DLD1 (cell line): ENCODE results near the gene ZNF219.

ENCODE experiments used
- in situ Hi-C: cut with HindIII; loops from 2 replicates; pipeline ENCODE4 v1.10.0; 2017; ENCODE audit warnings: low sequenced_read_pairs

Gene ZNF219

DNA sequence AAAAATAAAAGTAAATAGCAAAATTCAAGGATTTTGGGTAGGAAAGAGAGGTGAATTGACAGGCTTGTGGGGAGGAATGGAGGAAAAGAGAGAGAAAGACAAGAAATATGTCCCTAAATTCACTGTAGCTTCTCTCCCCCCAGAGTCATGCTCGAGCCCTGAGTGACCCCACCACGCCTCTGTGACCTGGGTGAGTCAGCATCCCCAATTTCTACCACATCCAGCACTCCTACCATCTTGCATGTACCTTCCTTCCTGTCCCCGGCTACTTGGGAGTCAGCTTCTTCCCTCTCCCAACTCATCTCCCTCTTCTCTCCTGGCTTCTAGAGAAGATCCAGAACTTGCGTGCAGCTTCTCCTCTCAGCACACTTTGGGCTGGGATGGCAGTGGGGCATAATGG lies 9.8 kb downstream of the ZNF219 start:
- in situ Hi-C loops: no loop called here

DNA sequence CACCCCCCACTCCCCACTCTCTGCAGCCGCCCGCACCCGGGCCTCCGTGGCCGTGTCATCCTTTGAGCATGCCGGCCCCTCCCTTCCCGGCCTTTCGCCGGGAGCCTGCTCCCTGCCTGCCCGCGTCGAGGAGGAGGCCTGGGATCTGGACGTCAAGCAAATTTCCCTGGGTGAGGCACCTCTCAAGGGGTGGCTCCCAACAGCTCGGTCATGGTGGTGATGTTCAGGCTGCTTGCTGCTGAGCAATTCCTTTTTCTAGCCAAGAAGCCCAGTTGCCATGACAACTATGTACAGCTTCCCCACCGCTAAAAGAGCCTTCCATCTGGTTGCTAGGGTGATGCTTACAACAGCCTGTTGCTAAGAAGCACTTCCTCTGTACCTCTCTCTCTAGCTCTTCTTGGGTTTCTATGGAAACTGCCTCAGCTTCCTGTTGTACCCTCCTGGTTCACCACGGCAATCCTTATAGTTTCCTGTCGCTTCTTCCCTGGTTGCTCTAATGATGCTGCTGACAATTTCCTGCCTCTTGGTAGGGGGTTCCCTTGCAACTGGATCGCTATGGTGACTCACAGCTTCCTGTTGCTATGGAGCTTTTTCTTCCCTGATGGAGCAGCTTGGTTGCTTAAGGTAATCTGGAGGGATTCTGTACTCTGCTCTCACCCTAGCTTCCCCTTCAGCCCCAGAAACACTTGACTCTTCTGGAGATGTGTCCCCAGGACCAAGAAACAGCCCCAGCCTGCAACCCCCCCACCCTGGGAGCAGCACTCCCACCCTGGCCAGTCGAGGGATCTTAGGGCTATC lies 11.0 kb downstream of the ZNF219 start:
- in situ Hi-C loops: no loop called here

DNA sequence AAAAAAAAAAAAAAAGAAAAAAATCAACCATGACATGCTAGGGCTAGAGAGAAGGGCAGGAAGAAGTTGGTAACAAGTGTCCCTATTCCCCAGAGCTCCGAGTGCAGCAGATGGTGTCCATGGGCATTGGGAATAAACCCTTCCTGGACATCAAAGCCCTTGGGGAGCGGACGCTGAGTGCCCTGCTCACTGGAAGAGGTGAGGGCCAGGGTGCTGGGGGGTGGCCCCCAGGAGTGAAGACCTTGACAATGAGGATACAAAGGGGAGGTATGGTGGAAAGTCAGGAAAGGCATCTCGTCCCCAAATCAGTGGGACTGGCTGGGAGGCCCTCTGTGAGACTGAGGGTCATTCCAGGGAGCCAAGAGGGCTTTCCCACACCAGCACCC lies 11.6 kb downstream of the ZNF219 start:
- in situ Hi-C loops: no loop called here

DNA sequence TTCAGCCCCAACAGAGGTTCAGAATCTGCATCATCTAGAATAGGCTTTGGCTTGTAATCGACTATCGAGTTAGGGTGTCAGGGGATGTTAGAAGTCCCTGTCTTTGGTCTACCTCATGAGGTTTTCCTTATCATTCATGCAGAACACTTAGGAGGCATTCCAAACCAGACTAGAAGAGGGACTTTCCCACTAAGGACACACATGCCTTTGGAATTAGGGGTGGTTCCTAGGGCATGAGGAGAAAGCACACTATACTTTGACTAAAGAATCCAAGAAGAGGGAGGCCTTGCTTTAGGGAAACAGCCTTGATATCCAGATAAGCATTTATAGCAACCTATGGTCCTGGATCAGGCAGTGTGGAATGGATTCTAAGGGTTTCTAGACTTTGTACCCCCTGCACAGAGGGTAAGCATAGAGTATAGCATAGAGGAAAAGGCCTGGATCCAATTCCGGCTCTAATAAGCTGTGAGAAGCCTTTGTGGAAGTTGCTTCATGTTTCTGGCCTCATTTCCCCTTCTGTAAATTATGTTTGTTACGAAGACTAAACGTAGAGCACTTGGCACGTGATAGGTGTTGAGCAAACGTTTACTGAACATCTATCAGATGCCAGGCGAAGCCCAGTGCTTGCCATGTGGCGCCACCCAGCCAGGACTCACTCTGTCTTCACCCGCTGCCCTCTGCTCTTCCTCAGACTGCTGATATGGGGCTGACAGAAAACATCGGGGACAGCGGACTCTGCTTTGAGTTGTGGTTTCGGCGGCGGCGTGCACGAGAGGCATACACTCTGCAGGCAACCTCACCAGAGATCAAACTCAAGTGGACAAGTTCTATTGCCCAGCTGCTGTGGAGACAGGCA lies 13.2 kb downstream of the ZNF219 start:
- in situ Hi-C loops: no loop called here

DNA sequence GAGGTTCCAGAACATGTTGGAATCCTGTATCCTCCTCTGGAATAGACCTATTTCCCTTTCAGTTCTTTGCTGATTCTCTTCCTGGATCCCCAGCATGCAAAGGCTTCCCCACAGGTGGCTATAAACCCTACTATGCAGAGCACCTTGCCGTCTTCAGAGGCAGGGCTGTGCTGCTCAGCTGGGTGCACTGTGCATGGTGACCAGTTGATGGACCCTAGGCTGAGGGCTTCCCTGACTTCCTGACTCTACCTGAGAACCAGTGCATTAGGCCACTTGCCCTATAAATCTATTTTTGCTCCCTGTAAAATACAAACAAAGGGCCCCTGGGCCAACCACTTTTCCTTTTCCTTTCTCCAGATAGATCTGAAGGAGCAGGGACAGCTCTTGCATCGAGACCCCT lies 14.1 kb downstream of the ZNF219 start:
- in situ Hi-C loops: no loop called here

DNA sequence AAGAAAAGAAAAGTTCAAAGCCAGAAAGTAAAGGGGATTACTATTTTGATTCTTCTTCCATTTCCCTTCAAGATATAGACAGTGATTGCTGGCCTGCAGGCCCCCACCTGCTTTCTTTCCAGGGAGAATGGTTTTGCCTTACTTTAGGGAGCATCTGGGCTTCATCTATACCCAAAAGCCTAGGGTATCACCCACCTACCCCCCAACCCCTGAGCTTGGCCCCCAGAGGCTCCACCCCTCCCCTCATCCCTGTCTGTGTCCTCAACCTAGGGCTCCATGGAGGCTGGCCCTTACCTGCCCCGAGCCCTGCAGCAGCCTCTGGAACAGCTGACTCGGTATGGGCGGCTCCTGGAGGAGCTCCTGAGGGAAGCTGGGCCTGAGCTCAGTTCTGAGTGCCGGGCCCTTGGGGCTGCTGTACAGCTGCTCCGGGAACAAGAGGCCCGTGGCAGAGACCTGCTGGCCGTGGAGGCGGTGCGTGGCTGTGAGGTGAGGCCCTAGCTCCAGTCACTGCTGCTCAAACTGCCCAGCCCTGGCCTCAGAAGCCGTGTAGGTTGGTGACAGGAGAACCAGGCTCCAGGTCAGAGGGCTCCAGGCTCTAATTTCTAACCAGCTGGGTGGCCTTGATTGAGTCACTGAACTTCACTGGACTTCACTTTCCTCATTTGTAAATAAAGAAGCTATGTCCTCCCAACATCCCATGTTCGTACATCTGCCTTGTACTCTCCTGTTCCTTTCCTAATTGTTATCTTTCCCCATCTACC lies 14.7 kb downstream of the ZNF219 start:
- in situ Hi-C loops: no loop called here

DNA sequence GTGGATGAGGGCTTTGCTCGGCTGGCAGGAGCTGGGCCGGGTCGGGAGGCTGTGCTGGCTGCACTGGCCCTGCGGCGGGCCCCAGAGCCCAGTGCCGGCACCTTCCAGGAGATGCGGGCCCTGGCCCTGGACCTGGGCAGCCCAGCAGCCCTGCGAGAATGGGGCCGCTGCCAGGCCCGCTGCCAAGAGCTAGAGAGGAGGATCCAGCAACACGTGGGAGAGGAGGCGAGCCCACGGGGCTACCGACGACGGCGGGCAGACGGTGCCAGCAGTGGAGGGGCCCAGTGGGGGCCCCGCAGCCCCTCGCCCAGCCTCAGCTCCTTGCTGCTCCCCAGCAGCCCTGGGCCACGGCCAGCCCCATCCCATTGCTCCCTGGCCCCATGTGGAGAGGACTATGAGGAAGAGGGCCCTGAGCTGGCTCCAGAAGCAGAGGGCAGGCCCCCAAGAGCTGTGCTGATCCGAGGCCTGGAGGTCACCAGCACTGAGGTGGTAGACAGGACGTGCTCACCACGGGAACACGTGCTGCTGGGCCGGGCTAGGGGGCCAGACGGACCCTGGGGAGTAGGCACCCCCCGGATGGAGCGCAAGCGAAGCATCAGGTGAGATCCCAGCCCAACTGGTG lies 16.8 kb downstream of the ZNF219 start:
- in situ Hi-C loops: no loop called here

DNA sequence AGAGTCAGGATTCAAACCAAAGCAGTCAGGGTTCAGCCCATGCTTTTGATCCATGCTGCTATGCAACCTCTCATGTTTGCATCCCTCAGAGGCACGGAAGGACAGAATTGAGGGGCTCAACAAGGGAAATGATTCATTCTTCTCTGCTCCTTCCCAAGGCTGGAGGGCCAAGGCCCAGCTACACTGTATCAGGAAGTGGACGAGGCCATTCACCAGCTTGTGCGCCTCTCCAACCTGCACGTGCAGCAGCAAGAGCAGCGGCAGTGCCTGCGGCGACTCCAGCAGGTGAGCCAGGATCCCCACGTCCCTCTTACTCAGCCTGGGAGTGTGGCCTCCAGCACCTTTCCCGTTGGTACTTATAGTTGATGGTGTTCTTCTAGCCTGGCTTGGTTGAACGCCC lies 19.7 kb downstream of the ZNF219 start:
- in situ Hi-C loops: no loop called here

DNA sequence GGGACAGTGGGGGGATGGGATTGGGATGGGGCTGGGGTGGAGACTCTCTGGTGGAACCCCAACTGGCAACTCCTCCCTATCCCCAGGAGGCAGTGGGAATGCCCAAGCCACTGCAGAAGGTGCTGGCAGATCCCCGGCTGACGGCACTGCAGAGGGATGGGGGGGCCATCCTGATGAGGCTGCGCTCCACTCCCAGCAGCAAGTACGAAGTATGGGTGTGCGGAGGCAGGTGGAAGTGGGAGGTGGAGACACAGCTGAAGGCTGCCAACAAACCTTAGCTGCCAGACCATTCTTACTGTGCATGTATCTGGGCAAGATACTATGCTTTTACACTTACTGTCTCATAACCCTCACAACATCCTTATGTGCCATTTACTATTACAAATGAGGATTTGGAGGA lies 20.2 kb downstream of the ZNF219 start:
- in situ Hi-C loops: no loop called here

DNA sequence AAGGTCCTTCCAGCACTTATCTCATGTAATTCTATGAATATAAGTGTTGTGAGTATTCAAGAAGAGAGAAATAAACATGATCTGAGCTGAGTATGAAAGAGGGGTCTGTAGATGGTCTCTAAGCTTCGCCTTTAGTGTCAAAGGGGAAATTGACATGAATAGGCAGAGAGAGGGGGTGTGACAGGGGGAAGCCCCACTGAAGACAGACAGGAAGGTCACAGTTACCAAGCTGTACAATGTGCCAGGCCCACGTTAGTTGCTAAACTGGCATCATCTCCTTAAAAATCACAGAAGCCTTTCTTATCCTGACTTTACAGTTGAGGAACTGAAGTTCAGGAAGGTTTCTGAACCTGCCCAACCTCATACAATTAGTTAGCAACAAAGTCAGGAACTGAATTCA lies 20.8 kb downstream of the ZNF219 start:
- in situ Hi-C loops: no loop called here

DNA sequence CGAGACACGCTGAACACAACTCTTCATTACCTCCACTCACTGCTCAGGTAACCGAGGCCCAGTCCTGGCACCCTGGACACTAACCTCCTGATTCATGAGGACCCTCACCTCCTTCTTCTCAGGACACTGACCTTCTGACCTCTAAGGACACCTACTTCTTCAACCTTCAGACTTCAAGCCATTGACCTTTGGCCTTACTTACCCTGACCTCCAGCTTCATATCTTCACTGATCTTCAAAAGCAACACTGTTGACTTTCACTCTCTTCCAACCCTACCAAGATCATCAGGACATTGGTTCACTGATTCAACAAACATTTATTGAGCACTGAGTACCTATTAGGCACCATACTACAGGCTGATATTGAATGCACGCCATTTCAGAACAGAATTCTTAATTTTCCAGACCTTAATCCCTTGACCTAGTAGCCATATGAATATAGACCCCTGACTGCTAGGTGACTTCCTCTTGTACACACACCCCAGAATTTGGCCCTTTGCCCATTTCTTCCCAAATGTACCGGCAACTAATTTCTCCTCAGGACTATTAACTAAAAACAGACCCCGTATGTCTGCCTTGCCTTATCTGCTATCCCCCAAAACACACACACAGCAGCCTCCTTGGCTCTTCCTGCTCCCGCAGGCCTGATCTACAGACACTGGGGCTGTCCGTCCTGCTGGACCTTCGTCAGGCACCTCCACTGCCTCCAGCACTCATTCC lies 22.6 kb downstream of the ZNF219 start:
- in situ Hi-C loops: no loop called here

DNA sequence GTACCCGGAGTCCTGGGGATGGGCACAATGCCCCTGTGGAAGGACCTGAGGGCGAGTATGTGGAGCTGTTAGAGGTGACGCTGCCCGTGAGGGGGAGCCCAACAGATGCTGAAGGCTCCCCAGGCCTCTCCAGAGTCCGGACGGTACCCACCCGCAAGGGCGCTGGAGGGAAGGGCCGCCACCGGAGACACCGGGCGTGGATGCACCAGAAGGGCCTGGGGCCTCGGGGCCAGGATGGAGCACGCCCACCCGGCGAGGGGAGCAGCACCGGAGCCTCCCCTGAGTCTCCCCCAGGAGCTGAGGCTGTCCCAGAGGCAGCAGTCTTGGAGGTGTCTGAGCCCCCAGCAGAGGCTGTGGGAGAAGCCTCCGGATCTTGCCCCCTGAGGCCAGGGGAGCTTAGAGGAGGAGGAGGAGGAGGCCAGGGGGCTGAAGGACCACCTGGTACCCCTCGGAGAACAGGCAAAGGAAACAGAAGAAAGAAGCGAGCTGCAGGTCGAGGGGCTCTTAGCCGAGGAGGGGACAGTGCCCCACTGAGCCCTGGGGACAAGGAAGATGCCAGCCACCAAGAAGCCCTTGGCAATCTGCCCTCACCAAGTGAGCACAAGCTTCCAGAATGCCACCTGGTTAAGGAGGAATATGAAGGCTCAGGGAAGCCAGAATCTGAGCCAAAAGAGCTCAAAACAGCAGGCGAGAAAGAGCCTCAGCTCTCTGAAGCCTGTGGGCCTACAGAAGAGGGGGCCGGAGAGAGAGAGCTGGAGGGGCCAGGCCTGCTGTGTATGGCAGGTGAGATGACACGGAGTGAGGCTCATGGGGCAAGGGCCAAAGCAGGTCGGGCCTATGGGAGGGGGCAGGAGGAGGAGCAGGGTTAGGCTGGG lies 23.8 kb downstream of the ZNF219 start:
- in situ Hi-C loops: no loop called here

DNA sequence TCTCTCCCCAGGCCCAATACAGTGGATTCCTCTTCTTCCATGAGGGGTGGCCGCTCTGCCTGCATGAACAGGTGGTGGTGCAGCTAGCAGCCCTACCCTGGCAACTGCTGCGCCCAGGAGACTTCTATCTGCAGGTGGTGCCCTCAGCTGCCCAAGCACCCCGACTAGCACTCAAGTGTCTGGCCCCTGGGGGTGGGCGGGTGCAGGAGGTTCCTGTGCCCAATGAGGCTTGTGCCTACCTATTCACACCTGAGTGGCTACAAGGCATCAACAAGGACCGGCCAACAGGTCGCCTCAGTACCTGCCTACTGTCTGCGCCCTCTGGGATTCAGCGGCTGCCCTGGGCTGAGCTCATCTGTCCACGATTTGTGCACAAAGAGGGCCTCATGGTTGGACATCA lies 24.5 kb downstream of the ZNF219 start:
- in situ Hi-C loops: no loop called here

DNA sequence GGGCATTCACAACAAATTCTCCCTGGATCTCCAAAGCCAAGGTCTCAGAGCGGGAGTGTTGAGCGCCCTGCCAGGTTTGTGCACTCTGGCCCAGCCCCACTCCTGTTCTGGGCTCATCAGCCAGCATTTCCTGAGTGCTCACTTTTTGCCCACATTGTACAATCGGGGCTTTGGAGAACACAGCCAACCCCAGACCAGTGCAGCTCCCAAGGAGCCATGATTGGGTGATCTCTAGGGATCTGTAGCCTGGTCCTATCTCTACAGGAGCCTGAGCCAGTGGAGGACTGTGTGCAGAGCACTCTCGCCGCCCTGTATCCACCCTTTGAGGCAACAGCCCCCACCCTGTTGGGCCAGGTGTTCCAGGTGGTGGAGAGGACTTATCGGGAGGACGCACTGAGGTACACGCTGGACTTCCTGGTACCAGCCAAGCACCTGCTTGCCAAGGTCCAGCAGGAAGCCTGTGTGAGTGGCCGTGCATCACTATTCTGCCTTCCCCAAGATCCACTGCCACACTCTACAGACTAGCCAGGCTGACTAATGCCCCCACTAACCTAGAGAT lies 25.6 kb downstream of the ZNF219 start:
- in situ Hi-C loops: no loop called here

DNA sequence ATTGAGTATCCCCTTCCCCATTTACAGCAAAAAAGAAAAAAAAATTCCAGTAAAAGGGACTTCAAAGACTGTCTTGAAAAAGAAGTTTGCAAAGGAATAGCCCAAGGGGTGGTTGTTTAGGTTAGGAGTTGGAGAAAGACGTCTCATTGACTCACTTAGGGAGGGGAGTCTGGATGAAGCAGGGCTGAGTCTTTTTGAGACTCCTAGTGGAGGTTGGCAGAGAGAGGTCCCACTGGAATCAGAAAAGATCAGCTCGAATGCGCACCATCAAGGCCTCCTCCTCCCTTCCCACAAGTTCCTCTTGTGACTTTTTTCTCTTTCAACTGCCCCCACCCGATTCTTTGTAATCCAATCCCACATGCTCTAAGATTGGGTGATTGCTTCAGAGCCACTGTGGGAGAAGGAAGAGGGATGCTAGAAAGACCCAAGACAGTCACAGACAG lies 26.4 kb downstream of the ZNF219 start:
- in situ Hi-C loops: no loop called here

DNA sequence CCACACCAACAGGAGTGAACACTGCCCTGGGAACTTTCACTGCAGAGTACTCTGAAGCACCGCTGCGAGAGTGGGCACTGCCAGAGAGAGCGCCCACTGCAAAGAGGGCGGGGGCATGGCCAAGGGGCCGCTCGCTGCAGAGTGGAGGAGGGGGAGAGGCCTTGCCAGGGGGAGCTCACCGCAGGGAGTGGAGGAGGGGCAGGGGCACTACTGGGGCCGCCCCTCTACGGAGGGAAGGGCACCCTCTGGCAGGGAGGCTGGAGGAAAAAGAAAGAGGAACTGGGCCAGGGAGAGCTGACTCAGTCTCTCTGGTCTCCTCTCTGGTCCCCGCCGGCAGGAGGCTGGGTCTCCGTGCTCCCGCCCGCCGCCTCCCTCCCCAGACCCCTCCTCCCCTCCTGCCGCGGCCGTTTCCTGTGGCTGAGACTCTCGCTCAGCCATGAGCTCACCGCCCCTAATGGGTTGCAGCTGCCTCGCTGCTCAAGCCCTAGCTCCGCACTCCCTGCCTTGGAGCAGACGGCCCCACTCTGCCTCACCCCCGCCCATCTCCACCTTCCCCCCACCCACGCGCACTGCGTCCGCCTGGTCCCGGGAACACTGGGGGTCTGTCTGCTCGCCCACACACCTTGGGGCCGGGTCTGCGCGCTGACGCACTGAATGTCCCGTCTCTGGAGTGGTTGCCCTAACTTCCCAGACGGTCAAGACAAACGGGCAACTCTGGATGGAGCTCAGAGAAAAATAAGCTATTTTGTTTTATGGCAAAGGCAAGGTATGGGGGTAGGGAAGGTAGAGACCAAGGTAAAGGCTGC lies 27.0 kb downstream of the ZNF219 start:
- in situ Hi-C loops: no loop called here

DNA sequence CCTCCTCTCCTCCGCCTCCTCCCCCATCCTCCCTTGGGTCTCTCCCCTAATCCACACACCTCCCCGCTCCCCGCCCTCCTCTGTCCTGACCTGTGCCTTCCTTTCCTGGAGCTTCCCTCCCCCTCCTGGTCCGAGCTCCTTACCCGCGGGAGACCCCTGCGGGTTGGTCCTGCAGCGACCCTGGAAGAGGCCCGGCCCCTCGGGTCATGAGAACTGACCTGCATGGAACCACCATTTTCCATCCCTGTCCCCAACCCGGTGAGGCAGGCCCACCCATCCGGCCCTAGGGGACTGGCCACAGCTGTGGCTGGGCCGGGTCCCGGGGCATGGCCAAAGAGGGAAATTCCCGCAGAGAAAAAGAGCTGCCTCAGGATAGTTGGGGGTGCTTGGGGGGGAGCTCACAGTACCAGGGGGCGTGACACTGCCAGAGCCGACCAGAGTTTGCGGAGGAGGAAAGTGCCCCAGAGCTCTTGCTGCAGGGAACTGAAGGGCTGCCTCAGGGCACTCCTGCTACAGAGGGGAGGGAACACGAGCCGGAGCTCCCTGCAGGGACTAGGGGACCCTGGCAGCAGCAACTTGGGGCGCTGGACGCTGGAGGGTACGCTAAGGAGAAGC lies 27.7 kb downstream of the ZNF219 start:
- in situ Hi-C loops: no loop called here

DNA sequence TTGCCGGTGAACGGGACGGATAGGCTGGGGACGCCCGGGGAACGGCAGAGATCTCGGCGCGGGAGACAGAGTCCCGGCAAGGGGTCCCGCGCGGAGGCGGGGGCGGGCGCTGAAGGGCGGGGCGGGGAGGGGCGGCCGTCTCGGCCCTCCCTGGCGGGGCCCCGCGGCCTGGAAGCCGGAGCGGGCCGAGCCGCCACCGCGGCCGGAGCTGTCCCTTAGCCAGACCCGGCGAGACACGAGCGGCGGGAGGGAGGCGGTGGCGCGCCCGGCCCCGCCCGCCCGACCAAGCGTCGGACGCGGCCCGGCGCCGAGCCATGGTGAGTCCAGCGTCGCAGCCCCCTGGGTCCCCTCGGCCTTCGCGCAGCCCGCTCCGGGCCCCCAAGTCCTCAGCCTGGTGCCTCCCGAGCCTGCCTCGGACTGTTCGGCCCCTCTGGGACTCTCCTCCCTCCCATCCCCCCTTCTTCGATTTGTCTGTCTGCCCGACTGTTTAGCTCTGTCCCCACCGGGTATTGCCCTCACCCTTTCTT lies 28.3 kb downstream of the ZNF219 start, which contains the start of gene ARHGEF40:
ARHGEF40 (plus strand) TSS at position 222 of the 527 bp plus-strand sequence; CDS start at position 315, 93 bp downstream.
- in situ Hi-C loops: no loop called here
